ENCODE results near the gene G6PC2. TPM values are rescaled to one million over a fixed set of nuclear protein-coding genes. Genes with fewer than 3 reads are reported as not detected.
A peak's percentile ranks its signal among the peaks of the same experiment; 100 is the strongest.

G6PC2 gene
- total RNA-seq, 1 experiment from 2014 or later: not detected

DNA sequence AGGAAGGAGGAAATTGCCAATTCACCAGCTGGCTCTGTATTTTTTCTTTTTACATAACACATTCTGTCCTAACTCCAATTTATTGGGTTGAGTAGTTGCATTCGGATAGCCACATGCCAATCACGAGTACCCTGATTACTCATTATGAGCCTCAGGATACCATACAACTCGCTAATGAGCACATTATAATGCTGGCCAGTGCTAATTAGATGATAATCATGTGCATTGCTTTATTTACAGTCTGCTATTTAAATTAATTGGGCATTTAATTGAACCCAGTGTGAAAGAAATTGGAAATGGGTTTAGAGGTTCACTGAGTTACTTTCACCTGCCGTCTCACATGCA lies 15.2 kb downstream of the G6PC2 start (continued):
- TF ChIP-seq, protein P1, sequence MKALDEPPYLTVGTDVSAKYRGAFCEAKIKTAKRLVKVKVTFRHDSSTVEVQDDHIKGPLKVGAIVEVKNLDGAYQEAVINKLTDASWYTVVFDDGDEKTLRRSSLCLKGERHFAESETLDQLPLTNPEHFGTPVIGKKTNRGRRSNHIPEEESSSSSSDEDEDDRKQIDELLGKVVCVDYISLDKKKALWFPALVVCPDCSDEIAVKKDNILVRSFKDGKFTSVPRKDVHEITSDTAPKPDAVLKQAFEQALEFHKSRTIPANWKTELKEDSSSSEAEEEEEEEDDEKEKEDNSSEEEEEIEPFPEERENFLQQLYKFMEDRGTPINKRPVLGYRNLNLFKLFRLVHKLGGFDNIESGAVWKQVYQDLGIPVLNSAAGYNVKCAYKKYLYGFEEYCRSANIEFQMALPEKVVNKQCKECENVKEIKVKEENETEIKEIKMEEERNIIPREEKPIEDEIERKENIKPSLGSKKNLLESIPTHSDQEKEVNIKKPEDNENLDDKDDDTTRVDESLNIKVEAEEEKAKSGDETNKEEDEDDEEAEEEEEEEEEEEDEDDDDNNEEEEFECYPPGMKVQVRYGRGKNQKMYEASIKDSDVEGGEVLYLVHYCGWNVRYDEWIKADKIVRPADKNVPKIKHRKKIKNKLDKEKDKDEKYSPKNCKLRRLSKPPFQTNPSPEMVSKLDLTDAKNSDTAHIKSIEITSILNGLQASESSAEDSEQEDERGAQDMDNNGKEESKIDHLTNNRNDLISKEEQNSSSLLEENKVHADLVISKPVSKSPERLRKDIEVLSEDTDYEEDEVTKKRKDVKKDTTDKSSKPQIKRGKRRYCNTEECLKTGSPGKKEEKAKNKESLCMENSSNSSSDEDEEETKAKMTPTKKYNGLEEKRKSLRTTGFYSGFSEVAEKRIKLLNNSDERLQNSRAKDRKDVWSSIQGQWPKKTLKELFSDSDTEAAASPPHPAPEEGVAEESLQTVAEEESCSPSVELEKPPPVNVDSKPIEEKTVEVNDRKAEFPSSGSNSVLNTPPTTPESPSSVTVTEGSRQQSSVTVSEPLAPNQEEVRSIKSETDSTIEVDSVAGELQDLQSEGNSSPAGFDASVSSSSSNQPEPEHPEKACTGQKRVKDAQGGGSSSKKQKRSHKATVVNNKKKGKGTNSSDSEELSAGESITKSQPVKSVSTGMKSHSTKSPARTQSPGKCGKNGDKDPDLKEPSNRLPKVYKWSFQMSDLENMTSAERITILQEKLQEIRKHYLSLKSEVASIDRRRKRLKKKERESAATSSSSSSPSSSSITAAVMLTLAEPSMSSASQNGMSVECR (CRISPR knock-in tag; IDR thresholded peaks at IDR 0.05; ENCODE audit: borderline replicate concordance): no peak
- TF ChIP-seq RELA (CRISPR knock-in tag; IDR thresholded peaks at IDR 0.05; ENCODE audit: borderline replicate concordance) (no peak), CBFB (CRISPR knock-in tag; IDR thresholded peaks at IDR 0.05; ENCODE audit: low read depth) (no peak), TEAD4 (CRISPR knock-in tag; IDR thresholded peaks at IDR 0.05) (no peak), PRRX2 (CRISPR knock-in tag; IDR thresholded peaks at IDR 0.05) (no peak), OVOL2 (CRISPR knock-in tag; IDR thresholded peaks at IDR 0.05; ENCODE audit: borderline replicate concordance) (no peak), FOXP1 (CRISPR knock-in tag; IDR thresholded peaks at IDR 0.05; ENCODE audit: borderline replicate concordance) (no peak), KAT7 (CRISPR knock-in tag; IDR thresholded peaks at IDR 0.05; ENCODE audit: borderline replicate concordance) (no peak)
- TF ChIP-seq, protein P2, sequence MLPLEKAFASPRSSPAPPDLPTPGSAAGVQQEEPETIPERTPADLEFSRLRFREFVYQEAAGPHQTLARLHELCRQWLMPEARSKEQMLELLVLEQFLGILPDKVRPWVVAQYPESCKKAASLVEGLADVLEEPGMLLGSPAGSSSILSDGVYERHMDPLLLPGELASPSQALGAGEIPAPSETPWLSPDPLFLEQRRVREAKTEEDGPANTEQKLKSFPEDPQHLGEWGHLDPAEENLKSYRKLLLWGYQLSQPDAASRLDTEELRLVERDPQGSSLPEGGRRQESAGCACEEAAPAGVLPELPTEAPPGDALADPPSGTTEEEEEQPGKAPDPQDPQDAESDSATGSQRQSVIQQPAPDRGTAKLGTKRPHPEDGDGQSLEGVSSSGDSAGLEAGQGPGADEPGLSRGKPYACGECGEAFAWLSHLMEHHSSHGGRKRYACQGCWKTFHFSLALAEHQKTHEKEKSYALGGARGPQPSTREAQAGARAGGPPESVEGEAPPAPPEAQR (CRISPR knock-in tag; IDR thresholded peaks at IDR 0.05): no peak
- TF ChIP-seq, protein P3, sequence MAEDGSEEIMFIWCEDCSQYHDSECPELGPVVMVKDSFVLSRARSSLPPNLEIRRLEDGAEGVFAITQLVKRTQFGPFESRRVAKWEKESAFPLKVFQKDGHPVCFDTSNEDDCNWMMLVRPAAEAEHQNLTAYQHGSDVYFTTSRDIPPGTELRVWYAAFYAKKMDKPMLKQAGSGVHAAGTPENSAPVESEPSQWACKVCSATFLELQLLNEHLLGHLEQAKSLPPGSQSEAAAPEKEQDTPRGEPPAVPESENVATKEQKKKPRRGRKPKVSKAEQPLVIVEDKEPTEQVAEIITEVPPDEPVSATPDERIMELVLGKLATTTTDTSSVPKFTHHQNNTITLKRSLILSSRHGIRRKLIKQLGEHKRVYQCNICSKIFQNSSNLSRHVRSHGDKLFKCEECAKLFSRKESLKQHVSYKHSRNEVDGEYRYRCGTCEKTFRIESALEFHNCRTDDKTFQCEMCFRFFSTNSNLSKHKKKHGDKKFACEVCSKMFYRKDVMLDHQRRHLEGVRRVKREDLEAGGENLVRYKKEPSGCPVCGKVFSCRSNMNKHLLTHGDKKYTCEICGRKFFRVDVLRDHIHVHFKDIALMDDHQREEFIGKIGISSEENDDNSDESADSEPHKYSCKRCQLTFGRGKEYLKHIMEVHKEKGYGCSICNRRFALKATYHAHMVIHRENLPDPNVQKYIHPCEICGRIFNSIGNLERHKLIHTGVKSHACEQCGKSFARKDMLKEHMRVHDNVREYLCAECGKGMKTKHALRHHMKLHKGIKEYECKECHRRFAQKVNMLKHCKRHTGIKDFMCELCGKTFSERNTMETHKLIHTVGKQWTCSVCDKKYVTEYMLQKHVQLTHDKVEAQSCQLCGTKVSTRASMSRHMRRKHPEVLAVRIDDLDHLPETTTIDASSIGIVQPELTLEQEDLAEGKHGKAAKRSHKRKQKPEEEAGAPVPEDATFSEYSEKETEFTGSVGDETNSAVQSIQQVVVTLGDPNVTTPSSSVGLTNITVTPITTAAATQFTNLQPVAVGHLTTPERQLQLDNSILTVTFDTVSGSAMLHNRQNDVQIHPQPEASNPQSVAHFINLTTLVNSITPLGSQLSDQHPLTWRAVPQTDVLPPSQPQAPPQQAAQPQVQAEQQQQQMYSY (CRISPR knock-in tag; IDR thresholded peaks at IDR 0.05): no peak
- TF ChIP-seq, protein P4, sequence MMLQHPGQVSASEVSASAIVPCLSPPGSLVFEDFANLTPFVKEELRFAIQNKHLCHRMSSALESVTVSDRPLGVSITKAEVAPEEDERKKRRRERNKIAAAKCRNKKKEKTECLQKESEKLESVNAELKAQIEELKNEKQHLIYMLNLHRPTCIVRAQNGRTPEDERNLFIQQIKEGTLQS (CRISPR knock-in tag; conservative IDR thresholded peaks at IDR 0.05): no peak

DNA sequence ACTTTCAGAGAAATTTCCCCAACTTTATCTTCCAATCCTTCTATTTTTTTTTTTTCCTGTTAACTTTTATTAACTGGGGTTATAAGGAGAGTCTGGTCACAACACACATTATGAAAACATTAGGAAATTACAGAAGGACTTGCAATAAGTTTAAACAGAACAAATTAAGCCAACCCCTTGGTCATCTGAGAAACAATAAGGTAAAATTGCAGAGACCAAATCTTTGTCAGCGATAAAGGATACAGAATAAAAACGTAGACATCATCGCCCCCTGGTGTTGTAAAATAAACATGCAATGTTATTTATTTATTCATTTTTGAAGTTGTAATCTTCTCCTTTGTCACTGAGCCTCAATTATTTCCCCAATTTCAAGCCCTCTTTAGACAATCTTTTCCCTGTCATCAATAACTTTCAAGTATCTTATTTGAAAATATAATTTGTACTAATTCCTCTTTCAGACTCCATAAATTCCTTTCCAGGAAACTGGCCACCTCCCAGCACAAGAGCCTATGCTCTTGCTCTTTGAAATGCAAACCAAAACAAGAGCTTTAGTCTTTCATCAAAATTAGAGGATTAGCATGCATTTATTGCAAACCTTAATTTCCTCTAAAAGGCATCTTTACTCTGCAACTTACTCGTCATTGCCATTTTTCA lies 19.5 kb downstream of the G6PC2 start:
- ATAC-seq (no peak), DNase-seq (ENCODE audit: low spot score) (no peak)
- peaks cover 9% of the 10 kb centered on the region for H3K36me3 Mint-ChIP-seq
- H3K27me3 Mint-ChIP-seq (ENCODE audit: low read depth): no peaks in the 10 kb centered on the region
- no peak overlapping the region for H3K27ac Mint-ChIP-seq
- H3K9me3 Mint-ChIP-seq: peaks cover 15% of the 10 kb centered on the region
- TF ChIP-seq, protein P5, sequence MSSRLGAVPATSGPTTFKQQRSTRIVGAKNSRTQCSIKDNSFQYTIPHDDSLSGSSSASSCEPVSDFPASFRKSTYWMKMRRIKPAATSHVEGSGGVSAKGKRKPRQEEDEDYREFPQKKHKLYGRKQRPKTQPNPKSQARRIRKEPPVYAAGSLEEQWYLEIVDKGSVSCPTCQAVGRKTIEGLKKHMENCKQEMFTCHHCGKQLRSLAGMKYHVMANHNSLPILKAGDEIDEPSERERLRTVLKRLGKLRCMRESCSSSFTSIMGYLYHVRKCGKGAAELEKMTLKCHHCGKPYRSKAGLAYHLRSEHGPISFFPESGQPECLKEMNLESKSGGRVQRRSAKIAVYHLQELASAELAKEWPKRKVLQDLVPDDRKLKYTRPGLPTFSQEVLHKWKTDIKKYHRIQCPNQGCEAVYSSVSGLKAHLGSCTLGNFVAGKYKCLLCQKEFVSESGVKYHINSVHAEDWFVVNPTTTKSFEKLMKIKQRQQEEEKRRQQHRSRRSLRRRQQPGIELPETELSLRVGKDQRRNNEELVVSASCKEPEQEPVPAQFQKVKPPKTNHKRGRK (CRISPR knock-in tag; IDR thresholded peaks at IDR 0.05; ENCODE audit: borderline replicate concordance): no peak
- TF ChIP-seq, protein P6, sequence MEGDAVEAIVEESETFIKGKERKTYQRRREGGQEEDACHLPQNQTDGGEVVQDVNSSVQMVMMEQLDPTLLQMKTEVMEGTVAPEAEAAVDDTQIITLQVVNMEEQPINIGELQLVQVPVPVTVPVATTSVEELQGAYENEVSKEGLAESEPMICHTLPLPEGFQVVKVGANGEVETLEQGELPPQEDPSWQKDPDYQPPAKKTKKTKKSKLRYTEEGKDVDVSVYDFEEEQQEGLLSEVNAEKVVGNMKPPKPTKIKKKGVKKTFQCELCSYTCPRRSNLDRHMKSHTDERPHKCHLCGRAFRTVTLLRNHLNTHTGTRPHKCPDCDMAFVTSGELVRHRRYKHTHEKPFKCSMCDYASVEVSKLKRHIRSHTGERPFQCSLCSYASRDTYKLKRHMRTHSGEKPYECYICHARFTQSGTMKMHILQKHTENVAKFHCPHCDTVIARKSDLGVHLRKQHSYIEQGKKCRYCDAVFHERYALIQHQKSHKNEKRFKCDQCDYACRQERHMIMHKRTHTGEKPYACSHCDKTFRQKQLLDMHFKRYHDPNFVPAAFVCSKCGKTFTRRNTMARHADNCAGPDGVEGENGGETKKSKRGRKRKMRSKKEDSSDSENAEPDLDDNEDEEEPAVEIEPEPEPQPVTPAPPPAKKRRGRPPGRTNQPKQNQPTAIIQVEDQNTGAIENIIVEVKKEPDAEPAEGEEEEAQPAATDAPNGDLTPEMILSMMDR (IDR thresholded peaks at IDR 0.05): peak; percentile 64
- CTCF ChIA-PET: interaction anchor here (0.7 to 1.6 kb wide), 3 partner anchors 71 to 147 kb away, joined by 4 to 8 read pairs (median 5); no protein-coding TSS in a partner anchor
- H3K4me3 Mint-ChIP-seq: no peak overlapping the region
- peaks cover 14% of the 10 kb centered on the region for H3K4me1 Mint-ChIP-seq
- POLR2A ChIA-PET: no interaction called here
